GM12865 (cell line): Measurements from ENCODE around the gene FAM227B.
"Not testable (repeated sequence)": the region's sequence is repeated elsewhere in the genome, so short reads cannot be mapped to it uniquely, and the experiment has no call there.

ENCODE experiments used
- DNase-seq: peaks from one replicate; pipeline ENCODE4 v3.0.0; 2010; ENCODE audit warnings: low read depth
- H3K4me3 ChIP-seq: 2 replicates; pipeline ENCODE4 v1.5.1; 2011; ENCODE audit warnings: mild to moderate bottlenecking, low read depth, low read length, control low read depth
- CTCF ChIP-seq: IDR thresholded peaks from 2 replicates; pipeline ENCODE4 v1.5.1; 2011; ENCODE audit warnings: low read length, control low read depth, low read depth, inconsistent platforms; ENCODE audit not compliant: insufficient read depth; ENCODE audit errors: missing control alignments

Gene FAM227B

GRCh38 chr15:49620658-49621368 lies at the start of gene FAM227B, which contains the start of gene DTWD1:
TSS of gene FAM227B (minus strand) at chr15:49620818. CDS start at chr15:49615171, 5,647 bp downstream.
TSS of gene DTWD1 (plus strand) at chr15:49621048. CDS start at chr15:49625168, 4,120 bp downstream.
- H3K4me3 ChIP-seq = peak within 1 kb of the TSS; percentile 100
- TF ChIP-seq CTCF = no peak
- peak; percentile 99 for DNase-seq

- no peak for TF ChIP-seq CTCF
- H3K4me3 ChIP-seq = no peak overlapping the region
- DNase-seq = no peak
Observed at GRCh38 chr15:49669288-49669687, 48.7 kb upstream of the FAM227B start.

GRCh38 chr15:49666486-49666885 lies 45.9 kb upstream of the FAM227B start:
- not testable (repeated sequence) for H3K4me3 ChIP-seq, DNase-seq

- no peak overlapping the region for H3K4me3 ChIP-seq
- no peak for TF ChIP-seq CTCF
- DNase-seq = no peak
Observed at GRCh38 chr15:49664716-49665115, 44.1 kb upstream of the FAM227B start.

- no peak for DNase-seq
- no peak overlapping the region for H3K4me3 ChIP-seq
- no peak for TF ChIP-seq CTCF
Observed at GRCh38 chr15:49656734-49657133, 36.1 kb upstream of the FAM227B start.

GRCh38 chr15:49652922-49653321 lies 32.3 kb upstream of the FAM227B start:
- H3K4me3 ChIP-seq = no peak overlapping the region
- TF ChIP-seq CTCF = no peak
- no peak for DNase-seq

GRCh38 chr15:49650676-49651075 lies 30.1 kb upstream of the FAM227B start:
- no peak for TF ChIP-seq CTCF
- H3K4me3 ChIP-seq = no peak overlapping the region
- DNase-seq = no peak
